ENCODE results near the gene SLC34A1.

DNA sequence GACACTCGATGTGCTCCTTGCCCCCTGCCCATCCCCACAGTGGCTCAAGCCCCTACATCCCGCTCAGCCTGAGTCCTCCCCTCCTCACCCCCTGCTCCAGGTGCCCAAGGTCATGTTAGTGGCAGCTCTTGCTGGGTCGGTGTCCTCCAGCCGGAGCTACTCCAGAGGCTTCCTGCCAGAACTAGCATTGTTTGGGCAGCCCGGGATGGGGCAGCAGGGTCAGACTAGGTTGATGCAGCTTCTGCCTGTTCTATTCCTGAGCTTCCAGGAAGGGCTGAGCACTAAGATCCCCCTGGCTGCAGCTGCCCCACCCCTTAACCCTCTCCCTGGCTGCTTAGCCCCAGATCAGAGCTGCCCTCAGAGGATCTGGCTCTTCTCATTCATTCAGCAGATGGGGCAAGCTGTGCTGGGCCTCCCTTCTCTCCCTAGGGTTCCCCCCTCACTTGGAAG, 25.8 kb upstream of the SLC34A1 start:
- no peak for TF ChIP-seq EP300 (IDR thresholded peaks at IDR 0.05)
- TF ChIP-seq, protein P1, sequence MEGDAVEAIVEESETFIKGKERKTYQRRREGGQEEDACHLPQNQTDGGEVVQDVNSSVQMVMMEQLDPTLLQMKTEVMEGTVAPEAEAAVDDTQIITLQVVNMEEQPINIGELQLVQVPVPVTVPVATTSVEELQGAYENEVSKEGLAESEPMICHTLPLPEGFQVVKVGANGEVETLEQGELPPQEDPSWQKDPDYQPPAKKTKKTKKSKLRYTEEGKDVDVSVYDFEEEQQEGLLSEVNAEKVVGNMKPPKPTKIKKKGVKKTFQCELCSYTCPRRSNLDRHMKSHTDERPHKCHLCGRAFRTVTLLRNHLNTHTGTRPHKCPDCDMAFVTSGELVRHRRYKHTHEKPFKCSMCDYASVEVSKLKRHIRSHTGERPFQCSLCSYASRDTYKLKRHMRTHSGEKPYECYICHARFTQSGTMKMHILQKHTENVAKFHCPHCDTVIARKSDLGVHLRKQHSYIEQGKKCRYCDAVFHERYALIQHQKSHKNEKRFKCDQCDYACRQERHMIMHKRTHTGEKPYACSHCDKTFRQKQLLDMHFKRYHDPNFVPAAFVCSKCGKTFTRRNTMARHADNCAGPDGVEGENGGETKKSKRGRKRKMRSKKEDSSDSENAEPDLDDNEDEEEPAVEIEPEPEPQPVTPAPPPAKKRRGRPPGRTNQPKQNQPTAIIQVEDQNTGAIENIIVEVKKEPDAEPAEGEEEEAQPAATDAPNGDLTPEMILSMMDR (IDR thresholded peaks at IDR 0.05), result no peak
